Keratinocyte (primary cell): ENCODE data around the gene SMYD1. TPM values are rescaled to one million over a fixed set of nuclear protein-coding genes. Genes with fewer than 3 reads are reported as not detected.

ENCODE experiments used
- DNase-seq: peaks from one replicate; pipeline ENCODE4 v3.0.0-alpha.2; 2011; ENCODE audit warnings: low read depth, missing footprints, low spot score
- FAIRE-seq: peaks from 2 replicates; lab custom pipeline; 2011; peaks lifted over from hg19 to GRCh38; lab: Jason Lieb, UNC
- H2AFZ ChIP-seq: 2 replicates; pipeline ENCODE4 v1.6.0; 2012; ENCODE audit warnings: low read length, control low read depth, inconsistent platforms; ENCODE audit not compliant: control insufficient read depth
- H3K27ac ChIP-seq: 2 replicates; pipeline ENCODE4 v1.5.1; 2011; ENCODE audit warnings: low read length; ENCODE audit not compliant: control insufficient read depth, insufficient read depth
- H3K27me3 ChIP-seq: 3 replicates; pipeline ENCODE4 v1.6.0; 2011; ENCODE audit warnings: low read length; ENCODE audit not compliant: control insufficient read depth, insufficient read depth; ENCODE audit errors: extremely low read depth
- H3K36me3 ChIP-seq, 2 experiments: 2 replicates in 1 of 2; 3 replicates in 1 of 2; pipeline ENCODE4 v1.5.1; 2011; ENCODE audit warnings: low read length in 2 of 2, mild to moderate bottlenecking in 1 of 2; ENCODE audit not compliant: control insufficient read depth in 2 of 2, insufficient read depth in 2 of 2; ENCODE audit errors: extremely low read depth in 1 of 2
- H3K4me1 ChIP-seq: 3 replicates; pipeline ENCODE4 v1.5.1; 2011; ENCODE audit warnings: low read length; ENCODE audit not compliant: control insufficient read depth, insufficient read depth; ENCODE audit errors: extremely low read depth
- H3K4me2 ChIP-seq: 3 replicates; pipeline ENCODE4 v1.6.0; 2011; ENCODE audit warnings: low read depth, low read length; ENCODE audit not compliant: control insufficient read depth, insufficient read depth; ENCODE audit errors: extremely low read depth
- H3K4me3 ChIP-seq, 3 experiments: fragments of 200-600 bp in 1 of 3; sonication (generic) in 1 of 3; 2 replicates in 2 of 3; 3 replicates in 1 of 3; pipeline ENCODE4 v1.5.1; 2011 to 2016; ENCODE audit warnings: low read length in 3 of 3, mild to moderate bottlenecking in 3 of 3, control low read depth in 2 of 3, inconsistent platforms in 1 of 3, low read depth in 1 of 3, mixed read lengths in 1 of 3, mixed run types in 1 of 3, moderate library complexity in 1 of 3; ENCODE audit not compliant: control insufficient read depth in 2 of 3, insufficient read depth in 2 of 3; ENCODE audit errors: extremely low read depth in 1 of 3
- H3K79me2 ChIP-seq: 2 replicates; pipeline ENCODE4 v1.6.0; 2012; ENCODE audit warnings: low read length; ENCODE audit not compliant: control insufficient read depth, insufficient read depth
- H3K9ac ChIP-seq: 3 replicates; pipeline ENCODE4 v1.6.0; 2011; ENCODE audit warnings: low read length; ENCODE audit not compliant: control insufficient read depth, insufficient read depth; ENCODE audit errors: extremely low read depth
- H3K9me1 ChIP-seq: 3 replicates; pipeline ENCODE4 v1.6.0; 2011; ENCODE audit warnings: low read length; ENCODE audit not compliant: control insufficient read depth, insufficient read depth; ENCODE audit errors: extremely low read depth
- H3K9me3 ChIP-seq: 2 replicates; pipeline ENCODE4 v1.5.1; 2012; ENCODE audit warnings: low read depth, low read length; ENCODE audit not compliant: control insufficient read depth
- H4K20me1 ChIP-seq: 3 replicates; pipeline ENCODE4 v1.6.0; 2011; ENCODE audit warnings: low read length; ENCODE audit not compliant: control insufficient read depth, insufficient read depth; ENCODE audit errors: extremely low read depth
- CTCF ChIP-seq, 3 experiments: IDR thresholded peaks in 1 of 3; conservative IDR thresholded peaks in 1 of 3; optimal IDR thresholded peaks in 1 of 3; 2 replicates in 2 of 3; 3 replicates in 1 of 3; pipeline versions ENCODE3 to v1.5.1; 2011; ENCODE audit warnings: low read length in 3 of 3, mild to moderate bottlenecking in 3 of 3, moderate library complexity in 2 of 3, control low read depth in 1 of 3, inconsistent platforms in 1 of 3; ENCODE audit not compliant: insufficient read depth in 2 of 3; ENCODE audit errors: extremely low read depth in 1 of 3
- EZH2 ChIP-seq: IDR thresholded peaks from one replicate; pipeline ENCODE4 v1.6.1; 2012; ENCODE audit warnings: inconsistent platforms, mild to moderate bottlenecking, low read length, moderate library complexity
- dilution Hi-C: fragments of 300-500 bp; cut with MboI; formaldehyde crosslinking; loops from one replicate; pipeline ENCODE4 v1.7.0; 2020; ENCODE audit warnings: low sequenced_read_pairs; ENCODE audit not compliant: extremely low pct_ligation_motif_present
- polyA plus RNA-seq, 5 experiments: library from polyadenylated mRNA; depleted of rRNA in 3 of 5; stranded (reverse) in 3 of 5; stranded (forward) in 1 of 5; unstranded in 1 of 5; fragments of >200 nt; gene quantifications; 1 replicate in 1 of 5; 2 replicates in 3 of 5; 3 replicates in 1 of 5; pipeline versions ENCODE4 v1.2.1 to v1.2.3, GENCODE V29; 2011 to 2012; ENCODE audit warnings: missing spikeins in 2 of 5, low read depth in 1 of 5, low replicate concordance in 1 of 5

The SMYD1 gene
- polyA plus RNA-seq, 1 donor (not counting 4 experiments of a cell fraction or from before 2014, with no cell fraction given) = not detected

DNA sequence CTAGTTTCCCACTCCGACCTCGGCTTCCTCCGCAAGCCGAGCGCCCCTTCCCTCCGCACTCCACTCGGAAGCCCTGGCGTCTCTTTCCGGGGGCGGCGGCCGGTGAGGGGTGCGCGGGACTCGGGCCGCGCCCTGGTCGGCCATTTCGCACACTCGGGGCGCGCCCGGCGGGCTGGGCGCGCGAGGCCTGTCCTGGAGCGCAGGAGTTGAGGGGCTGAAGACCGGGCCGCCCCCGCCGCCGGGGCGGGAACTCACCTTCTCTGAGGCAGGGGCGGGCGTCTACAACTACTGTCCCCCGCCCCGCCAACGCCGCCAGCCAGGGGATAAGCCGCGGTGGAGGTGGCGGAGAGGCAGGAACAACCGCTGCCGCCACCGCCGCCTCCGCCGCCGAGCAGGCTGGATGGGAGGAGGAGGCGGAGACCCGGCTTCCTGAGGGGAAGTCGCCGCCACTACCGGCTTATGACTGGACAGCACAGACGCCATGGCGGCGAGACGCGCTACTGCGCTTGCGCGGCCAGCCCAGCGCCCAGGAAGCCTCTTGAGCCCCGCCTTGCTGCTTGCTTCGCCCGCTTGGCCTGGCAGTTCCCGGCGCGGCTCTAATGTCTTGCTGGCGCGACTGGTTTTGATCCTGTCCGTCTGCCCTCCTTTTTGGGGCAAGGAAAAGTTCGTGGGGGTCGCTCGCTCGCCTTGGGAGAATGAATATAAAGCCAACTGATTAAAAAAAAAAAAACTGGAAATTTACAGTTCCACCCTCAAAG lies 12.1 kb upstream of the SMYD1 start, which contains the start of gene KRCC1:
Gene KRCC1, minus strand, starts transcription at position 413 of the 758 bp plus-strand sequence. CDS start 27,220 bp downstream, outside the sequence.
- FAIRE-seq (no peak), DNase-seq (peak; percentile 67)
- H2AFZ ChIP-seq = peak within 1 kb of the TSS; percentile 79
- H3K9me3 ChIP-seq = no peaks in the 10 kb centered on the region
- dilution Hi-C loops = no loop called here
- no peaks in the 10 kb centered on the region for H4K20me1 ChIP-seq
- peak within 1 kb of the TSS; percentile 78 for H3K27ac ChIP-seq
- no peaks in the 10 kb centered on the region for H3K27me3 ChIP-seq
- H3K9me1 ChIP-seq = no peaks in the 10 kb centered on the region
- no peak for TF ChIP-seq EZH2
- no peak for TF ChIP-seq CTCF (optimal IDR thresholded peaks at IDR 0.05 in 1 of 3, IDR thresholded peaks at IDR 0.05 in 1 of 3, conservative IDR thresholded peaks at IDR 0.05 in 1 of 3; ENCODE audit: extremely low read depth in 1 of 3, insufficient read depth in 2 of 3, low read length in 3 of 3)
- peaks cover 0 to 1% of the 10 kb centered on the region in 2 experiments for H3K36me3 ChIP-seq
- peaks cover 20% of the 10 kb centered on the region for H3K79me2 ChIP-seq
- peak within 1 kb of the TSS; percentile 85 for H3K4me2 ChIP-seq
- peak within 1 kb of the TSS; percentile 69 to 80 (median 72) for H3K4me3 ChIP-seq
- peaks cover 14% of the 10 kb centered on the region for H3K4me1 ChIP-seq
- H3K9ac ChIP-seq = peak within 1 kb of the TSS; percentile 84

- FAIRE-seq = no peak
- Histone ChIP-seq H3K4me3 (no peak overlapping the region), H3K27me3 (no peaks in the 10 kb centered on the region), H3K36me3 (no peaks in the 10 kb centered on the region), H3K79me2 (peaks cover 20% of the 10 kb centered on the region), H3K9me1 (no peaks in the 10 kb centered on the region), H3K4me1 (peaks cover 14% of the 10 kb centered on the region), H3K9me3 (no peaks in the 10 kb centered on the region), H3K4me2 (no peak overlapping the region), H3K9ac (no peak overlapping the region), H2AFZ (no peak overlapping the region), H4K20me1 (no peaks in the 10 kb centered on the region), H3K27ac (no peak overlapping the region)
- dilution Hi-C loops = no loop called here
- no peak for DNase-seq
- TF ChIP-seq EZH2 (no peak), CTCF (optimal IDR thresholded peaks at IDR 0.05 in 1 of 3, IDR thresholded peaks at IDR 0.05 in 1 of 3, conservative IDR thresholded peaks at IDR 0.05 in 1 of 3; ENCODE audit: extremely low read depth in 1 of 3, insufficient read depth in 2 of 3, low read length in 3 of 3) (no peak)
Observed at GRCh38 chr2:88057437-88057844, 10.2 kb upstream of the SMYD1 start.
